GM10248 (cell line): ENCODE data around the gene LYRM9.
"Not testable (repeated sequence)": the region's sequence is repeated elsewhere in the genome, so short reads cannot be mapped to it uniquely, and the experiment has no call there.

Source experiments
- CTCF ChIA-PET: fragments of 300-600 bp; sonication (Branson Sonifier 250); formaldehyde crosslinking; extraction: SDS; loops from one replicate; lab custom pipeline; 2021; ENCODE audit warnings: antibody characterized with exemption; lab: Yijun Ruan, JAX
- POLR2A ChIA-PET: fragments of 350-650 bp; sonication (Branson Sonifier 250); formaldehyde crosslinking; extraction: SDS; loops from one replicate; lab custom pipeline; 2020; ENCODE audit warnings: antibody characterized with exemption; lab: Yijun Ruan, JAX
- DNase-seq: peaks from one replicate; pipeline ENCODE4 v3.0.0; 2012; ENCODE audit errors: extremely low spot score
- CTCF ChIP-seq: IDR thresholded peaks from 2 replicates; pipeline ENCODE4 v1.5.1; 2012; ENCODE audit warnings: mild to moderate bottlenecking, low read depth; ENCODE audit errors: extremely low read depth, missing control alignments, control extremely low read depth

The LYRM9 gene

GRCh38 chr17:27848931-27849330, 44.2 kb downstream of the LYRM9 start:
- ChIA-PET POLR2A (no interaction called here), CTCF (interaction anchor here (1.6 to 4.9 kb wide), 3 partner anchors 10 to 43 kb away, joined by 3 to 25 read pairs (median 18); no protein-coding TSS in a partner anchor)
- no peak for TF ChIP-seq CTCF
- DNase-seq, result no peak

GRCh38 chr17:27846808-27847307, 46.3 kb downstream of the LYRM9 start:
- CTCF ChIA-PET, result interaction anchor here (1.0 to 4.9 kb wide), 9 partner anchors 11 to 128 kb away, joined by 3 to 25 read pairs (median 4); partner anchors contain the start of gene LYRM9
- DNase-seq, POLR2A ChIA-PET: not testable (repeated sequence)

- ChIA-PET POLR2A (no interaction called here), CTCF (interaction anchor here (1.0 to 4.9 kb wide), 6 partner anchors 12 to 87 kb away, joined by 3 to 25 read pairs (median 4); partner anchors contain the start of gene LYRM9)
- TF ChIP-seq CTCF, result no peak
- DNase-seq, result no peak
Measured at GRCh38 chr17:27846042-27846655, 47.0 kb downstream of the LYRM9 start.

GRCh38 chr17:27845264-27846041, 47.7 kb downstream of the LYRM9 start:
- TF ChIP-seq CTCF, result no peak
- no peak for DNase-seq
- CTCF ChIA-PET, result interaction anchor here (1.1 to 4.9 kb wide), 4 partner anchors 34 to 48 kb away, joined by 4 to 21 read pairs (median 11); partner anchors contain the start of gene LYRM9
- POLR2A ChIA-PET, result no interaction called here

GRCh38 chr17:27840688-27841087, 52.5 kb downstream of the LYRM9 start:
- POLR2A ChIA-PET, result no interaction called here
- CTCF ChIA-PET, result interaction anchor here (1.4 kb wide), 1 partner anchor 10 kb away, joined by 3 read pairs; no protein-coding TSS in a partner anchor
- DNase-seq, result no peak
- TF ChIP-seq CTCF, result no peak

- CTCF ChIA-PET, result interaction anchor here (1.4 kb wide), 1 partner anchor 10 kb away, joined by 3 read pairs; no protein-coding TSS in a partner anchor
- POLR2A ChIA-PET, result not testable (repeated sequence)
Measured at GRCh38 chr17:27840406-27840678, 52.8 kb downstream of the LYRM9 start.

GRCh38 chr17:27839571-27840405, 53.4 kb downstream of the LYRM9 start:
- DNase-seq, POLR2A ChIA-PET, CTCF ChIA-PET: not testable (repeated sequence)

More at GRCh38 chr17:27840406-27840678, 52.8 kb downstream of the LYRM9 start:
- DNase-seq, result not testable (repeated sequence)

GRCh38 chr17:27838607-27839006, 54.6 kb downstream of the LYRM9 start:
- CTCF ChIA-PET, DNase-seq, POLR2A ChIA-PET: not testable (repeated sequence)

GRCh38 chr17:27837769-27838168, 55.4 kb downstream of the LYRM9 start:
- ChIA-PET CTCF (interaction anchor here (1.9 to 2.2 kb wide), 2 partner anchors 32 to 43 kb away, joined by 5 to 20 read pairs; no protein-coding TSS in a partner anchor), POLR2A (interaction anchor here (0.5 kb wide), 1 partner anchor 1457 kb away, joined by 5 read pairs; no protein-coding TSS in a partner anchor)
- DNase-seq, result not testable (repeated sequence)
